ENCODE data around the gene OTOA. TPM values are rescaled to one million over a fixed set of nuclear protein-coding genes. Genes with fewer than 3 reads are reported as not detected.
"Not testable (repeated sequence)": the region's sequence is repeated elsewhere in the genome, so short reads cannot be mapped to it uniquely, and the experiment has no call there.

The OTOA gene
- total RNA-seq, 4 donors from 2014 or later = 0.11 to 0.33 TPM; not detected in 2

- DNase-seq (ENCODE audit: extremely low spot score) = no peak
- Histone ChIP-seq H3K9me3 (no peaks in the 10 kb centered on the region), H3K4me3 (no peak overlapping the region), H3K36me3 (no peaks in the 10 kb centered on the region), H3K27ac (replicated peaks in 1 of 4) (no peak overlapping the region), H3K4me1 (no peaks in the 10 kb centered on the region), H3K27me3 (peaks cover 0 to 12% (median 0%) of the 10 kb centered on the region in 4 donors)
- WGBS = 73% methylated on average over 7 of the region's 7 CpGs
- intact Hi-C loops (cut with DNase I) = no loop called here
- TF ChIP-seq CTCF (IDR thresholded peaks at IDR 0.05) (no peak), POLR2AphosphoS5 (IDR thresholded peaks at IDR 0.05) (no peak), POLR2A (IDR thresholded peaks at IDR 0.05; ENCODE audit: low read depth) (no peak), EP300 (IDR thresholded peaks at IDR 0.05) (no peak)
These were observed 59.1 kb downstream of the OTOA start for GRCh38 chr16:21722771-21723455.

- H3K9me3 ChIP-seq = no peaks in the 10 kb centered on the region
- H3K36me3 ChIP-seq = no peaks in the 10 kb centered on the region
- no peaks in the 10 kb centered on the region for H3K4me1 ChIP-seq
- peaks cover 0 to 15% (median 0%) of the 10 kb centered on the region in 4 donors for H3K27me3 ChIP-seq
- WGBS = 79% methylated on average over 2 of the region's 2 CpGs
- TF ChIP-seq EP300 (IDR thresholded peaks at IDR 0.05) (no peak), POLR2AphosphoS5 (IDR thresholded peaks at IDR 0.05) (no peak), POLR2A (IDR thresholded peaks at IDR 0.05; ENCODE audit: low read depth) (no peak), CTCF (IDR thresholded peaks at IDR 0.05) (no peak)
- intact Hi-C loops (cut with DNase I) = no loop called here
- H3K4me3 ChIP-seq = no peak overlapping the region
- no peak overlapping the region for H3K27ac ChIP-seq (replicated peaks in 1 of 4)
- no peak for DNase-seq (ENCODE audit: extremely low spot score)
These were observed 59.8 kb downstream of the OTOA start for GRCh38 chr16:21723532-21723931.

GRCh38 chr16:21727344-21727743 lies 63.6 kb downstream of the OTOA start:
- peaks cover 0 to 15% (median 0%) of the 10 kb centered on the region in 4 donors for H3K27me3 ChIP-seq
- intact Hi-C loops (cut with DNase I) = no loop called here
- no peaks in the 10 kb centered on the region for H3K4me1 ChIP-seq
- 96% methylated on average over 3 of the region's 3 CpGs for WGBS
- DNase-seq (ENCODE audit: extremely low spot score) = no peak
- H3K27ac ChIP-seq (replicated peaks in 1 of 4) = no peak overlapping the region
- H3K4me3 ChIP-seq = no peak overlapping the region
- TF ChIP-seq POLR2A (IDR thresholded peaks at IDR 0.05; ENCODE audit: low read depth) = no peak
- TF ChIP-seq CTCF (IDR thresholded peaks at IDR 0.05) = no peak
- H3K9me3 ChIP-seq = no peaks in the 10 kb centered on the region
- H3K36me3 ChIP-seq = no peaks in the 10 kb centered on the region

GRCh38 chr16:21731233-21731632 lies 67.5 kb downstream of the OTOA start:
- DNase-seq (ENCODE audit: extremely low spot score); H3K36me3 ChIP-seq; H3K4me1 ChIP-seq; H3K27ac ChIP-seq (replicated peaks in 1 of 4); H3K9me3 ChIP-seq; H3K4me3 ChIP-seq; intact Hi-C loops (cut with DNase I): not testable (repeated sequence)
- WGBS = 87% methylated on average over 4 of the region's 4 CpGs
- H3K27me3 ChIP-seq = peaks cover 0 to 13% (median 0%) of the 10 kb centered on the region in 4 donors

- H3K27me3 ChIP-seq; intact Hi-C loops (cut with DNase I); H3K4me1 ChIP-seq; H3K4me3 ChIP-seq; H3K27ac ChIP-seq (replicated peaks in 1 of 4); H3K9me3 ChIP-seq; H3K36me3 ChIP-seq; DNase-seq (ENCODE audit: extremely low spot score): not testable (repeated sequence)
- WGBS = no CpG with 5 or more reads among the region's 7 CpGs
These were observed 76.9 kb downstream of the OTOA start for GRCh38 chr16:21740637-21741036.

GRCh38 chr16:21756192-21757079 lies 92.7 kb downstream of the OTOA start:
- H3K4me3 ChIP-seq; H3K27me3 ChIP-seq; H3K9me3 ChIP-seq; H3K36me3 ChIP-seq; H3K27ac ChIP-seq (replicated peaks in 1 of 4); H3K4me1 ChIP-seq; DNase-seq (ENCODE audit: extremely low spot score); intact Hi-C loops (cut with DNase I): not testable (repeated sequence)
- WGBS = 49% methylated on average over 6 of the region's 12 CpGs

GRCh38 chr16:21757080-21757671 lies 93.4 kb downstream of the OTOA start:
- H3K4me1 ChIP-seq; H3K27me3 ChIP-seq; H3K36me3 ChIP-seq; H3K9me3 ChIP-seq; H3K27ac ChIP-seq (replicated peaks in 1 of 4); intact Hi-C loops (cut with DNase I); H3K4me3 ChIP-seq; DNase-seq (ENCODE audit: extremely low spot score): not testable (repeated sequence)
- 47% methylated on average over 2 of the region's 31 CpGs for WGBS

GRCh38 chr16:21768280-21768679 lies 104.5 kb downstream of the OTOA start:
- intact Hi-C loops (cut with DNase I); H3K4me1 ChIP-seq; H3K27ac ChIP-seq (replicated peaks in 1 of 4); H3K36me3 ChIP-seq; H3K4me3 ChIP-seq; H3K9me3 ChIP-seq; DNase-seq (ENCODE audit: extremely low spot score): not testable (repeated sequence)
- peaks cover 0 to 12% (median 0%) of the 10 kb centered on the region in 4 donors for H3K27me3 ChIP-seq
- WGBS = 89% methylated on average over 1 of the region's 2 CpGs

- no CpG with 5 or more reads among the region's 5 CpGs for WGBS
- H3K9me3 ChIP-seq; DNase-seq (ENCODE audit: extremely low spot score); H3K36me3 ChIP-seq; H3K27ac ChIP-seq (replicated peaks in 1 of 4); intact Hi-C loops (cut with DNase I); H3K27me3 ChIP-seq; H3K4me1 ChIP-seq; H3K4me3 ChIP-seq: not testable (repeated sequence)
These were observed 105.0 kb downstream of the OTOA start for GRCh38 chr16:21768810-21769209.
